ENCODE measurements around the gene NDUFV1.
"Not testable (repeated sequence)": the region's sequence is repeated elsewhere in the genome, so short reads cannot be mapped to it uniquely, and the experiment has no call there.

NDUFV1 gene

DNA sequence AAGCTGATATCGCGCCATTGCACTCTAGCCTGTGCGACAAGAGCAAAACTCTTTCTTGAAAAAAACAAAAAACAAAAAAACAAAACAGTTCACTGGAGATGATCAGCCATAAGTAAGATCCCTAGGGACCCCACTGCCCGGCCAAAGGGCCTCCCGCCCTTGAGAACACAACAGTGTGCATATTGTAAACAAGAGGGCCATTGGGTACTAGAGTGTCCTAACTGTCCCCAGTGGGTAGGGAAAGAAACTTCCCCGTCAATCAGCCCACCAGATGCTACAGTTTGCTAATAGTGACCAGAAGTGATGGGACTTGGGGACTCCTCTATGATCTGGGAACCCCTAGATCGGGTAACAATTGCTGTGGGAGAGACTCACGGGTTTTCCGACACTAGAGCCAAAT is 47.5 kb downstream of the NDUFV1 start:
- no peak for DNase-seq (ENCODE audit: low read depth in 3 of 3)

DNA sequence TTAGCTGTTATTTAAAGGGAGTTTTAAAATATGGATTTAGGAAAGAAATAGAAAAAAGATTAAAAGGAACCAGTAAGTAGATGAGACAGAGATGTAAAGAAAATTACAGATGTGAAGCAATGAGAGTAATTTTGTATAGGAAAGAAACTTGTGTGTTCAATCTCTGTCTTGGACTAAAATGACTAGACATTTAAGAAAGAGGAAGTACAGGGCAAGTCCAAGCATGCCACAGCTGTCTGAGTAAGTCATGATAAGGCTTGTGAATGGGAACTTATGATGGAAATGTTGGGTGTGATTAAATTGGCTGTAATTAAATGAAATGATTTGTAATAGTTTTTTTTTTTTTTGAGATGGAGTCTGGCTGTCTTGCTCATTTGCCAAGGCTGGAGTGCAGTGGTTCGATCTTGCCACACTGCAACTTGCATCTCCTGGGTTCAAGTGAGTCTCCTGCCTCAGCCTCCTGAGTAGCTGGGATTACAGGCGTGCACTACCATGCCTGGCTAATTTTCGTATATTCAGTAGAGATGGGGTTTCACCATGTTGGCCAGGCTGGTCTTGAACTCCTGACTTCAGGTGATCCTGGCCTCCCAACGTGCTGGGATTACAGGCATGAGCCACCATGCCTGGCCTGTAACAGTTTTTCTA is 49.7 kb downstream of the NDUFV1 start:
- DNase-seq (ENCODE audit: low read depth in 3 of 3): no peak

DNA sequence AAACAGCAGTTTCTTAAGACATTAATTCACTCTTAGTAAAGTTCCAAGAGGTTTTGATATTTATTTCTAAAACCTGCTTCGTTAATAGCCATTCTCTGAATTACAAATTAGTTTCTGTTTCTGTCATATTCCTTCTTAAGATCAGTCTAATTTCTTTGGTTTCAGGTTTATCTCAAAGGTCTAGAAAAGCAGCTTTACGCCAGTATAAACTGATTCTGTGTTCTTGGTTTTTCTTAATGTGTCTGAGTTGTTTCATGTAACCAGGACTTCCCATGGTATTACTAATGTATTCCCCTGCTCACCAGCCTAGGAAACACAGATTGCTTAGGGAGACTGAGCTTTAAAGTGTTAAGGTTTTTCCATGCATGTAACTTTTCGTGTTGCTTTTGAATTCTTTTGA is 50.6 kb downstream of the NDUFV1 start:
- DNase-seq (ENCODE audit: low read depth in 3 of 3): no peak

DNA sequence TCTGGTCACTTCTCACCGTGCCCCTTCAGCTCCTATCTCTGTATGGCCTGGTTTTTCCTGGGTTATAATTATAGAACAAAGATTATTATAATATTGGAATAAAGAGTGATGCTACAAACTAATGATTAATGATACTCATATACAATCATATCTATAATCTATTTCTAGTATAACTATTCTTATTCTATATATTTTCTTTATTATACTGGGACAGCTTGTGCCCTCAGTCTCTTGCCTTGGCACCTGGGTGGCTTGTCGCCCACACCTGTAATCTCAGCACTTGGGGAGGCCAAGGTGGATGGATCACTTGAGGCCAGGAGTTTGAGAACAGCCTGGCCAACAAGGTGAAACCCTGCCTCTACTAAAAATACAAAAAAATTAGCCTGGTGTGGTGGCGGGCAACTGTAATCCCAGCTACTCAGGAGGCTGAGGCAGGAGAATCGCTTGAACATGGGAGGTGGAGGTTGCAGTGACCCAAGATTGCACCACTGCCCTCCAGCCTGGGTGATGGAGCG is 53.0 kb downstream of the NDUFV1 start:
- not testable (repeated sequence) for DNase-seq (ENCODE audit: low read depth in 3 of 3)

DNA sequence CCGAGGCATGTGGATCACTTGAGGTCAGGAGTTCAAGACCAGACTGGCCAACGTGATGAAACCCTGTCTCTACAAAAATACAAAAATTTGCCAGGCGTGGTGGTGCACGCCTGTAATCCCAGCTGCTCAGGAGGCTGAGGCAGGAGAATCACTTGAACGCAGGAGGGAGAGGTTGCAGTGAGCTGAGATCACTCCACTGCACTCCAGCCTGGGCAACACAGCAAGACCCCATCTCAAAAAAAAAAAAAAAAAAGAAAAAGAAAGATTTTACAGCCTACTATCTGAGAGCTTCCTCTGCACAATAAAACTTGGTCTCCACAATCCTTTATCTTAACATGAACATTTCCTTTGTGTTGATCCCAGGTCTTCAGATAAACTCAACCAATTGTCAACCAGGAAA is 54.0 kb downstream of the NDUFV1 start:
- DNase-seq (ENCODE audit: low read depth in 3 of 3): not testable (repeated sequence)
